Smooth muscle cell (in vitro differentiated cells): ENCODE data around the gene TMEM170B. TPM values are rescaled to one million over a fixed set of nuclear protein-coding genes. Genes with fewer than 3 reads are reported as not detected.

Source experiments
- DNase-seq: peaks from one replicate; lab custom pipeline; 2025; ENCODE audit not compliant: unreplicated experiment; lab: John Stamatoyannopoulos, UW
- H2AFZ ChIP-seq: fragments of 200-600 bp; sonication (generic); 2 replicates; pipeline ENCODE4 v1.6.0; 2016; ENCODE audit warnings: antibody characterized with exemption, low read depth, mild to moderate bottlenecking
- H3F3A ChIP-seq: fragments of 200-600 bp; sonication (generic); 2 replicates; pipeline ENCODE4 v1.6.0; 2017; ENCODE audit warnings: antibody characterized with exemption, low read depth
- H3K27ac ChIP-seq: fragments of 200-600 bp; sonication (generic); 2 replicates; pipeline ENCODE4 v1.5.1; 2016; ENCODE audit warnings: low read depth, mild to moderate bottlenecking
- H3K27me3 ChIP-seq: fragments of 200-600 bp; sonication (generic); 2 replicates; pipeline ENCODE4 v1.6.1; 2016; ENCODE audit warnings: low read depth, mild to moderate bottlenecking
- H3K36me3 ChIP-seq: fragments of 200-600 bp; sonication (generic); 2 replicates; pipeline ENCODE4 v1.5.1; 2016; ENCODE audit warnings: low read depth
- H3K4me1 ChIP-seq: fragments of 200-600 bp; sonication (generic); 2 replicates; pipeline ENCODE4 v1.5.1; 2016; ENCODE audit warnings: low read depth
- H3K4me2 ChIP-seq: fragments of 200-600 bp; sonication (generic); 2 replicates; pipeline ENCODE4 v1.6.0; 2016; ENCODE audit warnings: mild to moderate bottlenecking
- H3K4me3 ChIP-seq: fragments of 200-600 bp; sonication (generic); 2 replicates; pipeline ENCODE4 v1.5.1; 2016; ENCODE audit warnings: mild to moderate bottlenecking
- H3K79me2 ChIP-seq: fragments of 200-600 bp; sonication (generic); 2 replicates; pipeline ENCODE4 v1.6.0; 2016; ENCODE audit warnings: low read depth, mild to moderate bottlenecking
- H3K9ac ChIP-seq: fragments of 200-600 bp; sonication (generic); 2 replicates; pipeline ENCODE4 v1.6.0; 2016; ENCODE audit warnings: low read depth
- H3K9me3 ChIP-seq: fragments of 200-600 bp; sonication (generic); replicated peaks from 2 replicates; pipeline ENCODE4 v1.5.1; 2016; ENCODE audit warnings: low read depth
- H4K20me1 ChIP-seq: fragments of 200-600 bp; sonication (generic); 2 replicates; pipeline ENCODE4 v1.6.0; 2016; ENCODE audit warnings: low read depth
- CTCF ChIP-seq: fragments of 200-600 bp; sonication (generic); IDR thresholded peaks from 2 replicates; pipeline ENCODE4 v1.5.1; 2017; ENCODE audit warnings: borderline replicate concordance, mild to moderate bottlenecking, antibody characterized with exemption; ENCODE audit not compliant: insufficient read depth, poor library complexity, severe bottlenecking
- WGBS: methylation state at CpG from one replicate; pipeline ENCODE4 v1.1.7; 2016; ENCODE audit warnings: low lambda C conversion rate; 5-methylcytosine and 5-hydroxymethylcytosine counted together
- polyA plus RNA-seq: library from polyadenylated mRNA; unstranded; fragments of >200 nt; fragmentation: Nextera tagmentation; extraction: Ambion mirVana; gene quantifications from 2 replicates; pipeline ENCODE4 v1.2.1, GENCODE V29; 2016
- total RNA-seq: library from RNA; depleted of rRNA; stranded (reverse); fragments of >200 nt; gene quantifications from 2 replicates; pipeline ENCODE4 v1.2.3, GENCODE V29; 2014

The TMEM170B gene
- 0.81 and 1.3 TPM in 2 replicates for total RNA-seq
- polyA plus RNA-seq, result 0.40 and 0.50 TPM in 2 replicates

GRCh38 chr6:11537229-11538051, at the start of gene TMEM170B:
Gene TMEM170B, plus strand, starts transcription at chr6:11537749. Its CDS starts 529 bp downstream, at chr6:11538278.
- Histone ChIP-seq H2AFZ (peak within 1 kb of the TSS; percentile 88), H3K79me2 (no peaks in the 10 kb centered on the region), H3K27ac (no peak within 1 kb of the TSS), H3K4me2 (peak within 1 kb of the TSS; percentile 94), H3K4me3 (peak within 1 kb of the TSS; percentile 68), H3K9ac (peak within 1 kb of the TSS; percentile 16), H3K27me3 (peaks cover 4% of the 10 kb centered on the region), H3K4me1 (peaks cover 9% of the 10 kb centered on the region), H3K36me3 (no peaks in the 10 kb centered on the region), H4K20me1 (no peaks in the 10 kb centered on the region), H3F3A (peaks cover 10% of the 10 kb centered on the region), H3K9me3 (no peaks in the 10 kb centered on the region)
- DNase-seq, result peak; percentile 77
- WGBS, result 1% methylated on average over 39 of the region's 110 CpGs
- no peak for TF ChIP-seq CTCF

GRCh38 chr6:11490996-11491395, 46.6 kb upstream of the TMEM170B start:
- Histone ChIP-seq H3F3A (peaks cover 22% of the 10 kb centered on the region), H3K27ac (no peak overlapping the region), H3K36me3 (no peaks in the 10 kb centered on the region), H3K9ac (no peak overlapping the region), H3K4me1 (peaks cover 11% of the 10 kb centered on the region), H3K27me3 (no peaks in the 10 kb centered on the region), H3K79me2 (no peaks in the 10 kb centered on the region), H4K20me1 (no peaks in the 10 kb centered on the region), H3K4me2 (no peak overlapping the region), H3K4me3 (no peak overlapping the region), H3K9me3 (no peaks in the 10 kb centered on the region), H2AFZ (no peak overlapping the region)
- no peak for TF ChIP-seq CTCF
- no peak for DNase-seq
- WGBS, result 98% methylated on average over 6 of the region's 6 CpGs

GRCh38 chr6:11491596-11492463, 45.7 kb upstream of the TMEM170B start:
- H3K79me2 ChIP-seq, result no peaks in the 10 kb centered on the region
- H3K9me3 ChIP-seq, result no peaks in the 10 kb centered on the region
- H3K36me3 ChIP-seq, result no peaks in the 10 kb centered on the region
- 91% methylated on average over 10 of the region's 10 CpGs for WGBS
- peaks cover 22% of the 10 kb centered on the region for H3F3A ChIP-seq
- TF ChIP-seq CTCF, result no peak
- H3K4me3 ChIP-seq, result no peak overlapping the region
- peaks cover 4% of the 10 kb centered on the region for H3K4me1 ChIP-seq
- H2AFZ ChIP-seq, result no peak overlapping the region
- peak overlapping the region; percentile 68 for H3K4me2 ChIP-seq
- H3K27ac ChIP-seq, result peak overlapping the region; percentile 95
- H3K9ac ChIP-seq, result peak overlapping the region; percentile 71
- DNase-seq, result no peak
- H4K20me1 ChIP-seq, result no peaks in the 10 kb centered on the region
- H3K27me3 ChIP-seq, result no peaks in the 10 kb centered on the region
